Endodermal cell (in vitro differentiated cells): ENCODE results near the gene ALOXE3. TPM values are rescaled to one million over a fixed set of nuclear protein-coding genes. Genes with fewer than 3 reads are reported as not detected.

ENCODE experiments used
- DNase-seq: peaks from one replicate; pipeline ENCODE4 v3.0.0-alpha.2; 2017
- H3K27ac ChIP-seq: 2 replicates; pipeline ENCODE4 v1.5.1; 2013; ENCODE audit warnings: mild to moderate bottlenecking, low read depth, low read length, moderate library complexity
- H3K27me3 ChIP-seq: 2 replicates; pipeline ENCODE4 v1.6.1; 2013; ENCODE audit warnings: mild to moderate bottlenecking, low read length, moderate library complexity; ENCODE audit not compliant: insufficient read depth, control insufficient read depth, poor library complexity, severe bottlenecking
- H3K36me3 ChIP-seq: 2 replicates; pipeline ENCODE4 v1.7.0; 2013; ENCODE audit warnings: mild to moderate bottlenecking, low read length, moderate library complexity; ENCODE audit not compliant: control insufficient read depth, insufficient read depth
- H3K4me1 ChIP-seq: one replicate; pipeline ENCODE4 v1.7.0; 2013; ENCODE audit warnings: low read length; ENCODE audit not compliant: control insufficient read depth, insufficient read depth
- H3K4me3 ChIP-seq: 2 replicates; pipeline ENCODE4 v1.5.1; 2013; ENCODE audit warnings: mild to moderate bottlenecking, low read length, moderate library complexity
- H3K9ac ChIP-seq: 2 replicates; pipeline ENCODE4 v1.6.1; 2013; ENCODE audit warnings: mild to moderate bottlenecking, low read length, moderate library complexity; ENCODE audit not compliant: poor library complexity, severe bottlenecking; ENCODE audit errors: extremely low read depth
- H3K9me3 ChIP-seq: 2 replicates; pipeline ENCODE4 v1.6.1; 2013; ENCODE audit warnings: mild to moderate bottlenecking, low read length, moderate library complexity; ENCODE audit not compliant: control insufficient read depth
- H3K27ac Mint-ChIP-seq: 2 replicates; pipeline ENCODE4 v1.8.0; 2020; ENCODE audit warnings: mixed read lengths
- H3K27me3 Mint-ChIP-seq: 2 replicates; pipeline ENCODE4 v1.8.0; 2021; ENCODE audit warnings: mild to moderate bottlenecking, mixed read lengths; ENCODE audit not compliant: insufficient read depth
- H3K36me3 Mint-ChIP-seq: 2 replicates; pipeline ENCODE4 v1.8.0; 2020; ENCODE audit warnings: low read depth, mixed read lengths
- H3K4me1 Mint-ChIP-seq: 2 replicates; pipeline ENCODE4 v1.8.0; 2020; ENCODE audit warnings: mixed read lengths
- H3K4me3 Mint-ChIP-seq: 2 replicates; pipeline ENCODE4 v1.8.0; 2020; ENCODE audit warnings: mild to moderate bottlenecking, moderate library complexity, mixed read lengths
- H3K9me3 Mint-ChIP-seq: 2 replicates; pipeline ENCODE4 v1.8.0; 2020; ENCODE audit warnings: mild to moderate bottlenecking, mixed read lengths
- CTCF ChIP-seq: fragments of 200-600 bp; sonication (generic); conservative IDR thresholded peaks from 2 replicates; pipeline ENCODE4 v1.5.0; 2021; ENCODE audit warnings: antibody characterized with exemption, mild to moderate bottlenecking
- WGBS, 2 experiments: methylation state at CpG; one replicate each; pipeline versions ENCODE4 v1.1.5 to v1.1.7; 2013; ENCODE audit warnings: missing lambda C conversion rate in 2 of 2, mixed read lengths in 1 of 2; ENCODE audit not compliant: insufficient coverage in 1 of 2, insufficient read length in 1 of 2; 5-methylcytosine and 5-hydroxymethylcytosine counted together
- total RNA-seq, 2 donors: library from RNA; stranded (reverse); fragmentation: NEBNext Ultra II Directional in 1 of 2; extraction: Animal tissue kit (Norgen Biotek cat#: 25700) in 1 of 2; gene quantifications; 2 replicates in 1 of 2; 3 replicates in 1 of 2; pipeline ENCODE4 v1.2.1, GENCODE V29; 2021

The ALOXE3 gene
- total RNA-seq, 2 donors from 2014 or later: 0.13 to 0.49 TPM

GRCh38 chr17:8074554-8074953, 43.8 kb downstream of the ALOXE3 start:
- H3K4me3 Mint-ChIP-seq: no peak overlapping the region
- no peak overlapping the region for H3K4me3 ChIP-seq
- 65 to 77% methylated on average over 4 to 7 of the region's 7 CpGs for WGBS, 2 experiments

GRCh38 chr17:8073627-8074484, 44.5 kb downstream of the ALOXE3 start:
- Histone ChIP-seq H3K4me1 (peaks cover 7% of the 10 kb centered on the region), H3K27ac (no peak overlapping the region), H3K27me3 (peaks cover 84% of the 10 kb centered on the region), H3K9ac (no peak overlapping the region), H3K9me3 (no peaks in the 10 kb centered on the region), H3K36me3 (no peaks in the 10 kb centered on the region), H3K4me3 (no peak overlapping the region)
- Mint-ChIP-seq H3K9me3 (no peaks in the 10 kb centered on the region), H3K27me3 (peaks cover 85% of the 10 kb centered on the region), H3K27ac (no peak overlapping the region), H3K4me1 (peaks cover 35% of the 10 kb centered on the region), H3K4me3 (peak overlapping the region; percentile 48), H3K36me3 (no peaks in the 10 kb centered on the region)
- peak; percentile 97 for DNase-seq
- WGBS, 2 experiments: 10 to 18% methylated on average over 19 to 28 of the region's 28 CpGs
- peak; percentile 97 for TF ChIP-seq CTCF

More at GRCh38 chr17:8074554-8074953, 43.8 kb downstream of the ALOXE3 start:
- Histone ChIP-seq H3K36me3 (no peaks in the 10 kb centered on the region), H3K9me3 (no peaks in the 10 kb centered on the region), H3K4me1 (peaks cover 2% of the 10 kb centered on the region), H3K27me3 (peaks cover 91% of the 10 kb centered on the region), H3K27ac (no peak overlapping the region), H3K9ac (no peak overlapping the region)
- no peak for TF ChIP-seq CTCF
- Mint-ChIP-seq H3K27me3 (peaks cover 90% of the 10 kb centered on the region), H3K4me1 (peaks cover 28% of the 10 kb centered on the region), H3K9me3 (peaks cover 2% of the 10 kb centered on the region), H3K27ac (no peak overlapping the region), H3K36me3 (no peaks in the 10 kb centered on the region)
- DNase-seq: peak; percentile 43

GRCh38 chr17:8072729-8073461, 45.4 kb downstream of the ALOXE3 start:
- peaks cover 77% of the 10 kb centered on the region for H3K27me3 ChIP-seq
- WGBS, 2 experiments: 11 to 15% methylated on average over 13 to 40 of the region's 40 CpGs
- H3K36me3 ChIP-seq: no peaks in the 10 kb centered on the region
- H3K9me3 ChIP-seq: no peaks in the 10 kb centered on the region
- H3K9me3 Mint-ChIP-seq: no peaks in the 10 kb centered on the region
- H3K27ac ChIP-seq: no peak overlapping the region
- peaks cover 76% of the 10 kb centered on the region for H3K27me3 Mint-ChIP-seq
- H3K4me3 Mint-ChIP-seq: peak overlapping the region; percentile 48
- no peak for TF ChIP-seq CTCF
- H3K4me1 Mint-ChIP-seq: peaks cover 44% of the 10 kb centered on the region
- H3K4me3 ChIP-seq: no peak overlapping the region
- no peaks in the 10 kb centered on the region for H3K36me3 Mint-ChIP-seq
- H3K9ac ChIP-seq: no peak overlapping the region
- DNase-seq: peak; percentile 76
- H3K4me1 ChIP-seq: peaks cover 11% of the 10 kb centered on the region
- no peak overlapping the region for H3K27ac Mint-ChIP-seq
